Lower lobe of right lung (tissue), 2 donors: ENCODE results near the gene PTCD3. TPM values are rescaled to one million over a fixed set of nuclear protein-coding genes. Genes with fewer than 3 reads are reported as not detected.

ENCODE experiments used
- ATAC-seq, 2 donors: fragments of 200-7000 bp; cut with Tn5 transposase; one replicate each; pipeline ENCODE4 v1.9.1; 2020 to 2022; ENCODE audit warnings: mild to moderate bottlenecking in 2 of 2, moderate library complexity in 2 of 2
- DNase-seq: peaks from one replicate; pipeline ENCODE4 v3.0.0-alpha.2; 2020
- H3K27ac ChIP-seq: fragments of 200-600 bp; one replicate; pipeline ENCODE4 v1.8.0; 2022
- H3K27me3 ChIP-seq: fragments of 200-600 bp; one replicate; pipeline ENCODE4 v1.8.0; 2022; ENCODE audit warnings: low read depth
- H3K36me3 ChIP-seq: fragments of 200-600 bp; one replicate; pipeline ENCODE4 v1.8.0; 2022; ENCODE audit warnings: mild to moderate bottlenecking
- H3K4me1 ChIP-seq: fragments of 200-600 bp; one replicate; pipeline ENCODE4 v1.8.0; 2022
- H3K4me3 ChIP-seq: fragments of 200-600 bp; one replicate; pipeline ENCODE4 v1.8.0; 2022; ENCODE audit warnings: mild to moderate bottlenecking
- H3K9me3 ChIP-seq: fragments of 200-600 bp; one replicate; pipeline ENCODE4 v1.8.0; 2022
- CTCF ChIP-seq: fragments of 200-600 bp; IDR thresholded peaks from one replicate; pipeline ENCODE4 v1.8.0; 2022; ENCODE audit warnings: antibody characterized with exemption, mild to moderate bottlenecking
- intact Hi-C: fragments of 100-400 bp; cut with DNase I; formaldehyde crosslinking; loops from one replicate; pipeline ENCODE4 v1.11.0; 2022
- total RNA-seq: library from RNA; stranded (reverse); fragmentation: NEBNext Ultra II Directional; extraction: Animal tissue kit (Norgen Biotek cat#: 25700); gene quantifications from one replicate; pipeline ENCODE4 v1.2.1, GENCODE V29; 2021
- donor health status: DM: no; HTN: yes; CAD: no; lungs with severe emphysema.

The PTCD3 gene
- total RNA-seq, 1 donor from 2014 or later = 73.3 TPM

GRCh38 chr2:86124683-86125082 is 18.6 kb downstream of the PTCD3 start:
- no peaks in the 10 kb centered on the region for H3K9me3 ChIP-seq
- TF ChIP-seq CTCF = no peak
- peaks cover 100% of the 10 kb centered on the region for H3K36me3 ChIP-seq
- intact Hi-C loops = no loop called here
- H3K27me3 ChIP-seq = no peaks in the 10 kb centered on the region
- no peak overlapping the region for H3K4me3 ChIP-seq
- H3K4me1 ChIP-seq = no peaks in the 10 kb centered on the region
- ATAC-seq = no peak
- no peak overlapping the region for H3K27ac ChIP-seq
- DNase-seq = no peak

- H3K36me3 ChIP-seq = peaks cover 100% of the 10 kb centered on the region
- no peak for TF ChIP-seq CTCF
- no peak for DNase-seq
- no peaks in the 10 kb centered on the region for H3K9me3 ChIP-seq
- H3K27me3 ChIP-seq = no peaks in the 10 kb centered on the region
- intact Hi-C loops = no loop called here
- no peak for ATAC-seq
- no peak overlapping the region for H3K4me3 ChIP-seq
- no peaks in the 10 kb centered on the region for H3K4me1 ChIP-seq
- H3K27ac ChIP-seq = no peak overlapping the region
Measured at GRCh38 chr2:86134709-86135108, 28.7 kb downstream of the PTCD3 start.

GRCh38 chr2:86135653-86136052 is 29.6 kb downstream of the PTCD3 start:
- Histone ChIP-seq H3K27me3 (no peaks in the 10 kb centered on the region), H3K27ac (no peak overlapping the region), H3K4me3 (no peak overlapping the region), H3K9me3 (no peaks in the 10 kb centered on the region), H3K4me1 (no peaks in the 10 kb centered on the region), H3K36me3 (peaks cover 98% of the 10 kb centered on the region)
- DNase-seq (no peak), ATAC-seq (no peak)
- no peak for TF ChIP-seq CTCF
- intact Hi-C loops = no loop called here

- no peak for TF ChIP-seq CTCF
- Histone ChIP-seq H3K9me3 (no peaks in the 10 kb centered on the region), H3K27ac (no peak overlapping the region), H3K36me3 (peaks cover 93% of the 10 kb centered on the region), H3K27me3 (no peaks in the 10 kb centered on the region), H3K4me3 (no peak overlapping the region), H3K4me1 (no peaks in the 10 kb centered on the region)
- intact Hi-C loops = no loop called here
- no peak for ATAC-seq
- no peak for DNase-seq
Measured at GRCh38 chr2:86136141-86136540, 30.1 kb downstream of the PTCD3 start.

GRCh38 chr2:86138736-86139625 is 32.9 kb downstream of the PTCD3 start:
- no peaks in the 10 kb centered on the region for H3K27me3 ChIP-seq
- no peak for TF ChIP-seq CTCF
- no peak overlapping the region for H3K27ac ChIP-seq
- DNase-seq (no peak), ATAC-seq (no peak)
- H3K4me1 ChIP-seq = no peaks in the 10 kb centered on the region
- no peak overlapping the region for H3K4me3 ChIP-seq
- H3K36me3 ChIP-seq = peaks cover 84% of the 10 kb centered on the region
- no peaks in the 10 kb centered on the region for H3K9me3 ChIP-seq
- intact Hi-C loops = no loop called here
